ENCODE results near the gene GATA2. TPM values are rescaled to one million over a fixed set of nuclear protein-coding genes. Genes with fewer than 3 reads are reported as not detected.

Gene GATA2
- total and polyA plus RNA-seq, 2 experiments from 2014 or later = 0.52 to 0.83 TPM

GRCh38 chr3:128501431-128501830 lies 8.4 kb upstream of the GATA2 start:
- Histone ChIP-seq H4K20me1 (replicated peaks; ENCODE audit: insufficient read depth) (no peaks in the 10 kb centered on the region), H3K27me3 (ENCODE audit: insufficient read depth) (peaks cover 34% of the 10 kb centered on the region), H3K4me3 (no peak overlapping the region), H3K4me1 (ENCODE audit: insufficient read depth) (no peaks in the 10 kb centered on the region; the same call in 1 of the 2 replicates), H2AFZ (no peak overlapping the region), H3K4me2 (no peak overlapping the region), H3K79me2 (replicated peaks; ENCODE audit: insufficient read depth) (no peaks in the 10 kb centered on the region), H3K27ac (ENCODE audit: low read depth) (no peak overlapping the region), H3F3A (replicated peaks; ENCODE audit: low read depth) (no peaks in the 10 kb centered on the region), H3K9me2 (ENCODE audit: insufficient read depth) (no peaks in the 10 kb centered on the region), H3K36me3 (ENCODE audit: insufficient read depth) (no peaks in the 10 kb centered on the region)
- Mint-ChIP-seq H3K9me3 (no peaks in the 10 kb centered on the region), H3K27ac (no peak overlapping the region), H3K4me1 (peaks cover 7% of the 10 kb centered on the region; the same call in 2 of the 3 replicates), H3K36me3 (ENCODE audit: low read depth) (no peaks in the 10 kb centered on the region), H3K4me3 (no peak overlapping the region), H3K27me3 (ENCODE audit: insufficient read depth, low read depth, poor library complexity) (peaks cover 33% of the 10 kb centered on the region)
- TF ChIP-seq JUNB (IDR thresholded peaks at IDR 0.05; ENCODE audit: unreplicated experiment) (no peak), POLR2AphosphoS5 (IDR thresholded peaks at IDR 0.05; ENCODE audit: low read depth) (no peak), ZNF462 (CRISPR knock-in tag; IDR thresholded peaks at IDR 0.05) (no peak), EZH2phosphoT487 (IDR thresholded peaks at IDR 0.05; ENCODE audit: unreplicated experiment) (no peak), CREB1 (CRISPR knock-in tag; IDR thresholded peaks at IDR 0.05; ENCODE audit: low read depth) (no peak), STAT1 (IDR thresholded peaks at IDR 0.05; ENCODE audit: unreplicated experiment) (no peak), REST (IDR thresholded peaks at IDR 0.05; ENCODE audit: unreplicated experiment) (no peak), NANOG (IDR thresholded peaks at IDR 0.05; ENCODE audit: borderline replicate concordance) (no peak), EZH2 (IDR thresholded peaks at IDR 0.05; ENCODE audit: low read depth, unreplicated experiment) (no peak)
- ATAC-seq (no peak), DNase-seq (ENCODE audit: low spot score) (no peak)

All from GM23338 (cell line).